HG03159 (cell line): ENCODE data around the gene COX7B2.

Experiments used
- ATAC-seq: cut with Tn5 transposase; IDR thresholded peaks from one replicate; pipeline ENCODE4 v1.9.1; 2021; ENCODE audit warnings: mild to moderate bottlenecking, moderate library complexity; ENCODE audit not compliant: unreplicated experiment

Gene COX7B2

DNA sequence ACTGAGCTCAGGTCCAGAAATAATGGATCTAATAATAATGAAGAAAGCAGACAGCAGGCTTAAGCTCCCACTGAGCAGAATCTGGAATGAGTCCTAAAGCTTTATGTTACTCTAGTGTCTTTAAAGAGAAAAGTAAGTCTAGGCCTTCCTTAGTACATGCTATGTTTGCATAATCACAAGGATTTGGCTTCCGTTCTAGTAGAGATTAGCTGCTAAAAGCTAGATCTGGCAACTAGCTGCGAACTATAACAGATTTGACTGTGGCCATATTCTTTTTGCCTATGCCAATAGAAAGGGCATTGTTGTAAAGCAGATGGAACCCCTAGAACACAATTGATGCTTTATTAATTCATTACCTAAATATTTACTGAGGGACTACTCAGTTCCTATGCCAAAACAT, 19.0 kb downstream of the COX7B2 start:
- ATAC-seq, result no peak

DNA sequence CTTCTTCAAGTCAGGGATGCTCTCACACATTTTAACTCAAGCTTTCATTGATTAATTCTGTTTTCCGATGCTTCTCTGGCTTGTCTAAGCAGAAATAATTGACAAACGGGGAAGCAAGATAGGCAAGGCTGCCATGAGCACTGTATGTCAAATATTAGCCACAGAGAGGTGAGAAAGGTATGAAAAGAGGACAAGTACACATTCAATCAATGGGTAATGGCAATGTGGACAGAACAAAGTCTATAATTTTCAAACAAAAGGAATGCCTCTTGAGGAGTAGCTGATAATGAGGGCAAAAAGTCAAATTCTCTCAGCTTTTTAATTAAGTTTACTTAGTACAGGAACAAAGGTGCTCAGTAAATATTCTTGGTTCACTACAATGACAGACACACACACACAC, 19.6 kb downstream of the COX7B2 start:
- no peak for ATAC-seq

DNA sequence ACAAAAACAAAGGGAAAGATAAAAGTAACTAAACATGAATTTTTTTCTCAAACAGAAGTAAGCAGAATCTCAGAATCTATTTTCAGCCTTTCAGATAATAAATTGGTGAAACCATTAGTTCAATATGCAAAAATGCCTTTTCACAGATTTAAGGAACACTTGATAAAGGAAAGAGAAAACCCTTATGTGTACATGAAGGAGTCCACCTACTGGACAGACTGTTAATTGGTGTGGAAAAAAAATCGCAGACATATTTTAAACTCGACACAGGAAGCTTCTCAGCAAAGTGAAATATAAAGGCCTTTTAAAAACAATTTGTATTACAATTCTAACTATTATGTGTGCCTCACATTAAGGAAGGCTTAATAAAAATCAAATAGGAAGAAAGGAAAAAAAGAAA, 22.3 kb downstream of the COX7B2 start:
- ATAC-seq, result peak; percentile 53

DNA sequence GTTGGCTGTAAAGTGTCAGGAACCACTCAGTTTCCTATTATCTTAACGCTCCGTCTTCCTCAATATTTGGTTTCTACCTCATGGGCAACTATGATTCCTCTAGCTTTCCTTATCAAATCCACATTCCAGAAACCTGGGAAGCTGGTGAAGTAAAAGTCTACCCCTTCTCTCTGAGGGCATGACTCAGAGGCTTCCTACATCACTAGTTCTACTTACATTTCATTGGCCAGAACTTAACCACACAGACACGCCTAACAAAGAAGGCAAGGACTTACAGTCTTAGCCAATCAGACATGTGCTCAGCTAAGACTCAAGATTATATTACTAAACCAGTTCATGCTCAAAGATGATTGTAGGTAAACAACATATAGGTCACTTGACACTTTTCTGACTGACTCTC, 30.4 kb downstream of the COX7B2 start:
- ATAC-seq, result no peak

DNA sequence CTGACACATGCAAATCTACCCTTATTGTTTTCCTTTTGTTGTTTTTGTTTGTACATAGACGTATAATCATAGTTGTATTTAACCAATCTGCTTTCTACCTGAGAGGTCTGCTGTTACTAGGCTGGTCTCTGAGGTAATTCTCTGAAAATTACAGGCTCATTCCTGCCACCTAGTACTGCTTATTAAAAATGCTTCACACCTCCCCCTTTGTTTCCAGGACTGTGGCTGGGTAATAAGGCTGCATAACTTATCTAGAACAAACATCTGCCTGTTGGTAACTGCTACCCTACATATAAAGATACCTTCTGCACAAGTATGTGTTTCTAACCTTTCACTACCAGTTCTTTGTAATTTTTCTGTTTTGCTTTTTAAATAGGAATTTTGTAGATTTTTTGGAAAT, 34.2 kb downstream of the COX7B2 start:
- ATAC-seq, result no peak

DNA sequence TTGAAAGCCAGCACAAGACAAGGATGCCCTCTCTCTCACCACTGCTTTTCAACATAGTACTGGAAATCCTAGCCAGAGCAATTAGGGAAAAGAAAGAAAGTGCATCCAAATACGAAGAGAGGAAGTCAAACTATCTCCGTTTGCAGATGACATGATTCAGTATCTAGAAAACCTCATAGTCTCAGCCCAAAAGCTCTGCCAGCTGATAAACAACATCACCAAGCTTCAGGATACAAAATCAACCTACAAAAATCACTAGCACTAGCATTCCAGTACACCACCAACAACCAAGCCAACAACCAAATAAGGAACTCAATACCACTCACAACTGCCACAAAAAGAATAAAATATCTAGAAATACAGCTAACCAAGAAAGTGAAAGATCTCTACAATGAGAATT, 38.6 kb downstream of the COX7B2 start:
- no peak for ATAC-seq

DNA sequence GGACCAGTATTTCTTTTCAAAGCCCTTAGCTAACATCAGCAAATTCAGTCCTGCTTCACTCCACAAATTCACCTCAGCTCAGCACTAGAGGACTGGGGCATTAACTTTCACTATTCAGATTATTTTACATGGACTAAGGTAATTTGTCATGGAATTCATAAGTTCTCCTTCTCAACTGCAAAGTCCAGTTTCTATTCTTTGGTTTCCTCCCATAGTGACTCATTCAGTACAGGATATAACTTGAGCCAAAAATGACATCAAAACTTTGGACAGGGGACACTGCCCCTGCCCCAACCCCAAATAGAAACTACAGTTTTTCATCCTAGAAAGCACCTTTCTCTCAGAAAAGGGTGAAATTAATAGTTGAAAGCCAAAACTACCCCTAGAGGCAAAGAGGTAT, 52.7 kb downstream of the COX7B2 start:
- no peak for ATAC-seq

DNA sequence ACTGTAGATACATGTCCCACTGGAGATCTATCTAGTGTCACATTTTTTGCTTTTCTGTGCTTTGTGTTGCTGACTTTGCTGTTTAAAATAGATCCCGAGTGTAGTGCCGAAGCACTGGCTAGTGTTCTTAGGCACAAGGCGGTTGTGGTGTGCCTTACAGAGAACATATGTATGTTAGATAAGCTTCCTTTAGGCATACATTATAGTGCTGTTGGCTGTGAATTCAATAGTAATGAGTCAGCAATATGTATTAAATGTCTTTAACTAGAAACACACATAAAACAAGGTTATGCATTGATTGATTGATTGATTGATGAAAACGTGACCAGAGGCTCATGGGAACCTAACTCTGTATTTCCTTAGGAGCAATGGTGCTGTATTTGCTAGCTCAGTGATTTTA, 56.2 kb downstream of the COX7B2 start:
- ATAC-seq, result no peak

DNA sequence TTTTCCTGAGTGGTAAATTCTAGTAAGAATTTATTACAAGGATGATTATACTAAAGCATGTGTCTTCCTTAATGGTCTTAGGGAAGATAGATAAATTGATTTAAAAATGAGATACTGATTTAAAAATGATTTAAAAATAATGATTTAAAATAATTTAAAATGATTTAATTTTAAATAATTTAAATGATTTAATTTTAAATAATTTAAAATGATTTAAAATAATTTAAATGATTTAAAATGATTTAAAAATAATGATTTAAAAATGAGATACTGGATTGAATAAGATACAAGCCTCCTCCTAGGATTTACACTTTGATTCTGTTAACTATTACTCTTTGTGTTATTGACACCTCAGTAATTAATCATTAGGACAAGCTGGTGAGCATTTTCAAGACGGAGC, 59.0 kb downstream of the COX7B2 start:
- ATAC-seq, result no peak

DNA sequence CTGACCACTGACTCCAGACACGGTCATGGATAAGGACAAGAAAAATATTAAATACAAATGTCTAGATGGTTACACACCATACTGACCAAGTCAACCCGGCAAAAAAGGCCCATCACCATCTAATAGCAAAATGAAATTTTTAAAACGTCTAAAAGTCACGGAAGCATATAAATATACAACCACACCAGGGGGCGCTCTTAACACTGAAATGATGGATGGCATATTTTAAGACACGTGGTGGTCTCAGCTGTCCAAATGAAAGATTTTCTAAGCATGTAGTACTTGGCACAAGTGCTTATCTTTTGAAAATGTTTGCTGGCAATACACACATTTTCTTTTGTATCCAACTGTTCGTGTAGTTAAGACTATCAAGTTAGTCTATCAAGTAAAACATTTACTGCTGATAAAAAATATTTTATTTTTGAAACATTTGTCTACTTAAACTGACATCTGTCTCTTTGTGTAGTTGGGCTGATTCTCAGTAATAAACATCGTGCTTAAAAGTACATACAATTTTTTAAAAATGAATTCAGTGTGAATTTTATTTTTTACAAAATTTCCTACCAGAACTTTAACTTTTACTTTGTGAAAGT, 64.6 kb downstream of the COX7B2 start:
- ATAC-seq, result peak; percentile 84

DNA sequence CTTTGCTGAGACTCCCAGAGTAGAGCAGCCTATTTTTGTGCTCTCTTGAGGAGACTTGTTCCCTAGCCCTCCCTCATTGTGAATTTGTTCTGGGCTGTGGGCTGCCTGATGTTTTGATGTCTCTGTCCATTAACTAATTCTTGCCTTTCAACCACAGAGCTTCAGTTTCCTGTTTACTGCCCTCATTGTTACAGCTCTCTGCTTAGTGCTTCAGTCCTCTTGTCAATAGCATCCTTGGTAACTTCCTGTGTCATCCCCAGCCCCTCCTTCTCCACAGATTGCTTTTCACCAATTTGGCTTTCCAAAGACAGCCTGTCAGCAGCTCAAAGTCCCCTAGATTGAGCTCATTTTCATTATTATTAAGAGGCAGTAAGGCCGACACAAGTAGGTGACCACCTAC, 69.9 kb downstream of the COX7B2 start:
- ATAC-seq, result no peak

DNA sequence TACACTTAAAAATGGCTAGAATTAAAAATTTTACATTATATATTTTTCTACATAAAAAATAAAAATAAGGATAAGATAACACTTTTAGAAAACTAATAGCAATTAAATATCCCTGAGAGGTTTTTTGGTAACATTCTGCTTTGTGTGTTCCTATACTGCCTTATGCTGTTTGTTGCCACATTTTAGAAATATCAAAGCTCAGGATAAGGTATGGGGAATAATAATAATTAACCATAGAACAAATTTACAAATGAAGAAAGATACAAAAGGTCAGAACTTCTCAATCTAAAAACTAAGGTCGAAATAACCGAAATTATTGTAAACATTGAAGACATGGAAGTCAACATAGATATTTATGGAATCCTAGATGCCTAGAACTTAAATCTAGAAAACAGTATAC, 71.4 kb downstream of the COX7B2 start:
- no peak for ATAC-seq

DNA sequence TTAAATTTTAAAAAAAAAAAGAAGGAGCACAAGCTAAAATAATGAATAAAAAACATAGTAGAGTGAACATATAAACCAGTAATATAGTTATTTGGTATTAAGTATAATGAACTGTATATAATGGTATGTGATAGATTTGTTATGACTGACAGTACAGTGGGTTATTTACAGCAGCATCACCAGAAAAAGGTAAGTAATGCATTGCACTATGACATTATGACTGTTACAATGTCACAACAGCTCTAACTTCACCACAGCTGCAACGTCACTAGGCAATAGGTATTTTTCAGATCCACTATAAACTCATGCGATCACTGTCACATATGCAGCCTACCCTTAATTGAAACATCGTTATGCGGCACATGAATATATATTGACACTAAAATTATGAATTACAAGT, 72.5 kb downstream of the COX7B2 start:
- ATAC-seq, result no peak

DNA sequence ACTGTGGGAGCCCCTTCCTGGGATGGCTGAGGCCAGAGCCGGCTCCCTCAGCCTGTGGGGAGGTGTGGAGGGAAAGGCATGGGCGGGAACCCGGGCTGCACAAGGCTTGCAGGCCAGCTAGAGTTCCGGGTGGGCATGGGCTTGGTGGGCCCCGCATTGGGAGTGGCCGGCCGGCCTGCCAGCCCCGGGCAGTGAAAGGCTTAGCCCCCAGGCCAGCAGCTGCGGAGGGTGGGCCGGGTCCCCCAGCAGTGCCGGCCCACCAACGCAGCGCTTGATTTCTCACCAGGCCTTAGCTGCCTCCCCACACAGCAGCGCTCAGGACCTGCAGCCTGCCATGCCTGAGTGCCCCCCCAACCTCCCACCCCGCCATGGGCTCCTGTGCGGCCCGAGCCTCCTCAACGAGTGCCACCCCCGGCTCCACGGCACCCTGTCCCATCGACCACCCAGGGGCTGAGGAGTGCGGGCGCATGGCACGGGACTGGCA, 78.0 kb downstream of the COX7B2 start:
- no peak for ATAC-seq

DNA sequence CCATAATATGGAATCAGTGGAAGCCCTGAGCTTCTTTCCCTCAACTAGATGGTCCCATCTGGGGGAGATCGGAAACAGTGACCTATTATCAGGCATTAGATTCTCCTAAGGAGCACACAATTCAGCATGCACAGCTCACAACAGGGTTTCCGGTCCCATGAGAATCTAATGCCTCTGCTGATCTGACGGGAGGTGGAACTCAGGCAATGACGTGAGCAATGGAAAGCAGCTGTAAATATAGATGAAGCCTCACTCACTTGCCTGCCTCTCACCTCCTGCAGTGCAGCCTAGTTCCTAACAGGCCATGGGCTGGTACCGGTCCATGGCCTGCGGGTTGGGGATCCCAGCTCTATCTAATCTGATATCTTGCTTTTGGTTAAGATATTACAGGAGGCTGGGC, 88.9 kb downstream of the COX7B2 start:
- no peak for ATAC-seq

DNA sequence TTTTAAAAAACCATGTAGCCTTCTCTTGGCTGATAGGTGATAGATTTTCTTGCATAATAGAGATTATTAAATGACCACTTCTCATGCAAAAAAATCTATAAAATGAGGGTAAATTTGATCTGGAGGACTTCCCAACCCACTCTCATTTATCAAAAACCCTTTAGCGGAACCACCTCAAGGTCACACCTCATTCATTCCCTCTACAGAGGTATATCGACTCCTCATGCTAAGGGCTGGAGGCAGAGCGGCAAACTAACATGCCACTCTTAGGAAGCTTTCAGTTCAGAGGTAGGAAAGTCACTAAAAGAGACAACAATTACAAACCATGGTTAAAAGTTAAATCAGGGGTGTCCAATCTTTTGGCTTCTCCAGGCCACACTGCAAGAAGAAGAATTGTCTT, 90.0 kb downstream of the COX7B2 start:
- ATAC-seq, result no peak

DNA sequence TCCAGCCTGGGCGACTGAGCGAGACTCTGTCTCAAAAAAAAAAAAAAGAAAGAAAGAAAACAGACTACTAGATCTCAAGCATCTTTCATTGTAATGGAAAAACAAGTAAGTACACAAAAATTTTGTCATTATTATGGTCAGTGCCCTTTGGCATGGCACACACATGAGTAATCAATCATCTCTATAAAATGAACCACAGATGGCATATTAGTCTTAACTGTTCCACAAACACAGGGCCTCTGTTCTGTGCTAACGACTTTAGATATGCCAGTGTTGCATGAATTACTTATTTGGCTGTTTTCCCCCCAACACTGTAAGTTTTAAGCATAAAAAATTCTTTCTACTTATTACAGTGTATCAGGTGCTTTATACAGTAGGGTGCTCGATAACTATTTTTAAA, 90.4 kb downstream of the COX7B2 start:
- ATAC-seq, result no peak

DNA sequence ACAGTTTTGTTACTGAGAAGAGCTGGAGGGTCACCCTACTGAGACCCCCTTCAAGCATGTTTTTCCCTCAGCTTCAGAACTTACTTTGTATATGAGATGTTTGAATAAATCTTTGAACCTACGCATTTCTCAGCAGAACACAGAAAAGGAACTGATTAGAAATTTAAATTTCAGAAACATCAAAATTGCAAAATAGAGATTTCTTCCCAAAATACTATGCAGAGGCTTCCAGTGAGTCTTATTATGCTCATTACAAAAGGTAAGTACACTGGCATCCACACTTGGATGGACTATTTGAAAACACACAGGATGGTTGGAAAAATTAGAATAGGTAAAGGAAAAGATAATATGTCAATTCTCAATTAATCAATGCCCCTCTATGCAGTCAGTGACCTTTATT, 91.2 kb downstream of the COX7B2 start:
- no peak for ATAC-seq

DNA sequence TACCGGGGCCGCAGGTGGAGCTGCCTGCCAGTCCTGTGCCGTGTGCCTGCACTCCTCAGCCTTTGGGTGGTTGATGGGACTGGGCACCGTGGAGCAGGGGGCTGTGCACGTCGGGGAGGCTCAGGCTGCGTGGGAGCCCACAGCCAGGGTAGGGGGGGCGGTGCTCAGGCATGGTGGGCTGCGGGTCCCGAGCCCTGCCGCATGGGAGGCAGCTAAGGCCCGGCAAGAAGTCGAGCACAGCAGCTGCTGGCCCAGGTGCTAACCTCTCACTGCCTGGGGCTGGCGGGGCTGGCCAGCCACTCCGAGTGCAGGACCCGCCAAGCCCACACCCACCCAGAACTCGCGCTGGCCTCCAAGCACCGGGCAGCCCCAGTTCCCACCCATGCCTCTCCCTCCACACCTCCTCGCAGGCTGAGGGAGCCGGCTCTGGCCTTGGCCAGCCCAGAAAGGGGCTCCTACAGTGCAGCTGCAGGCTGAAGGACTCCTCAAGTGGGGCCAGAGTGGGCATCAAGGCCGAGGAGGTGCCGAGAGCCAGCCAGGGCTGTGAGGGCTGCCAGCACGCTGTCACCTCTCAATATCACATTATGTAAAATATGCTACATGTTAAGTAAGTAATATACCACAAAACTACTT, 104.1 kb downstream of the COX7B2 start:
- ATAC-seq, result no peak

DNA sequence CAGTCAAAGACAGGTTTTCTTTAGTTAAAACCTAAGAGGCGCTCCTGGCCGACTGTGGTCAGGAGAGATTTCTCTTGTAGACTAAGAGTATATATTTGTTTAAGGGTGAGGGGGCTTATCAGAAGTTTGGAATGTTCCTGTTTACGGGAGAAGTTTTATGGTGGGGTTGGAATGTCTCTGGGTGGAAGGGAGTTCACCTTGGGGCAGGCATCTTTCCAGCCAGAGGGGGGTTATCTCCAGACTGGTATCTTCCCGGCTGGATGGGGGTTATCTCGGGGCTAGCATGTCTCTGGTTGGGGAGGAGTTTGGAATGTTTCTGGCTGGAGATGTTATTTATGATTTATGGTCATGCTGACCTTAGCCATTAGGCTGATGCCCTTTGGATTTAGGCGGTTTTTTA, 116.0 kb downstream of the COX7B2 start:
- ATAC-seq, result no peak

DNA sequence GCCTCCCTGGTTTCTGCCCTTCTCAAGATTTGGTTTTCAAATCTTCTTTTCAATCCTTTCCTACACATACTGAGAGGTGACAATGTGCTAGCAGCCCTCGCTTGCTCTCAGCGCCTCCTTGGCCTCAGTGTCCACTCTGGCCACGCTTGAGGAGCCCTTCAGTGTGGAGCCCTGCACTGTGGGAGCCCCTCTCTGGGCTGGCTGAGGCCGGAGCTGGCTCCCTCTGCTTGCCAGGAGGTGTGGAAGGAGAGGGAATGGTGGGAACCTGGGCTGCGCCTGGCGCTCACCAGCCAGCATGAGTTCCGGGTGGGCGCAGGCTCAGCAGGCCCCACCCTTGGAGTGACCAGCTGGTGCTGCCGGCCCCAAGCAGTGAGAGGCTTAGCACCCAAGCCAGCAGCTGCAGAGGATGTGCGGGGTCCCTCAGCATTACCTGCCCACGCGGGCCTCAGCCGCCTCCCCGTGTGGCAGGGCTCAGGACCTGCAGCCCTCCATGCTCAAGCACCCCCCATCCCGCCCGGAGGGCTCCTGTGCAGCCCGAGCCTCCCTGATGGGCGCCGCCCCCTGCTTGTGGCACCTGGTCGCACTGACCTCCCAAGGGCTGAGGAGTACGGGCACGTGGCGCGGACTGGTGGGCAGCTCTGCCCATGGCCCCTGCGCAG, 127.5 kb downstream of the COX7B2 start:
- no peak for ATAC-seq

DNA sequence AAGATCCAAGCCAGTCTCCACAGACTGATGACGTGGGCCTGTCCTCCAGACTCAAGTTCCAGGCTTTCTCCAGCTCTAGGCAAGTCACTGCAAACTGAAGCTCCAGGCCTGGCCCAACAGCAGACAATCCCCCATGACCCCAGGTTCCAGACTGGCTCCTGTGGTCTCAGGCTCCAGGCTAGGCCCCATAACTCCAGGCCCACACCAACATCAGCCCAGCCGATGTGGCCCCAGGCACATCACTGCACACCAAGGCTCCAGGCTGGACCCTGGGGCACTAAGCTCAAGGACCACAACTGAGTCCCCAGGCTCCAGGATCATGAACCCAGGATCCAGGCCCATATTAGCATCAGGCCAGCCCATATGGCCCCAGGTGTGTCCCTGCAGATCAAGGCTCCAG, 143.6 kb downstream of the COX7B2 start:
- ATAC-seq, result no peak

DNA sequence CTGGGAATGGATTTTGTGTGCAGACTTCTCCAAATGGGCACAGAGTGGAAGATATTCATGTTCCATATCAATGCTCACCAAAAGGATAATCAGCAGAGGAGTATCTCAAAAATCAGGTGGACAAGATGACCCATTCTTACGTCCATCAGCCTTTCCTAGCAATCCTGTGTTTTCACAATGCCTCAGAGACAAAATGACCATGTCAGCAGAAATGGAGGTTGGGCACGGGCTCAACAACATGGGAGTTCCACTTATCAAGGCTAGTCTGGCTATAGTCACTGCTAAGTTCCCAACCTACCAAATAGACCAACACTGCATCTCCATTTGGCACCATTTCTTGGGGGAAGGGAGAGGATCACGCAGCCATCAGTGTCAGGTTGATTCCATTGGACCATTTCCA, 179.0 kb downstream of the COX7B2 start:
- ATAC-seq, result no peak
